ENCODE data around the gene TATDN3.

TATDN3 gene

GRCh38 chr1:212822956-212823355, 31.3 kb downstream of the TATDN3 start:
- no peak overlapping the region for H3K4me3 ChIP-seq (ENCODE audit: low read depth, low read length)
- H3K36me3 ChIP-seq (ENCODE audit: control insufficient read depth, insufficient read depth, low read length): no peaks in the 10 kb centered on the region
- no peak for TF ChIP-seq CTCF (IDR thresholded peaks at IDR 0.05)
- no peaks in the 10 kb centered on the region for H3K4me1 ChIP-seq
- H3K79me2 ChIP-seq: no peaks in the 10 kb centered on the region
- H2AFZ ChIP-seq: no peak overlapping the region
- no peak overlapping the region for H3K4me2 ChIP-seq (ENCODE audit: low read length)
- peaks cover 3% of the 10 kb centered on the region for H3K9me3 ChIP-seq (ENCODE audit: control insufficient read depth, low read length)
- no peaks in the 10 kb centered on the region for H3K27me3 ChIP-seq (ENCODE audit: control insufficient read depth, insufficient read depth, low read length)
- H3K27ac ChIP-seq: no peak overlapping the region
- no peak overlapping the region for H3K9ac ChIP-seq

GRCh38 chr1:212824201-212824600, 32.5 kb downstream of the TATDN3 start:
- H2AFZ ChIP-seq: no peak overlapping the region
- peaks cover 3% of the 10 kb centered on the region for H3K9me3 ChIP-seq (ENCODE audit: control insufficient read depth, low read length)
- no peak overlapping the region for H3K9ac ChIP-seq
- no peaks in the 10 kb centered on the region for H3K4me1 ChIP-seq
- no peak overlapping the region for H3K4me3 ChIP-seq (ENCODE audit: low read depth, low read length)
- H3K4me2 ChIP-seq (ENCODE audit: low read length): no peak overlapping the region
- no peaks in the 10 kb centered on the region for H3K36me3 ChIP-seq (ENCODE audit: control insufficient read depth, insufficient read depth, low read length)
- H3K27me3 ChIP-seq (ENCODE audit: control insufficient read depth, insufficient read depth, low read length): no peaks in the 10 kb centered on the region
- TF ChIP-seq CTCF (IDR thresholded peaks at IDR 0.05): no peak
- no peaks in the 10 kb centered on the region for H3K79me2 ChIP-seq
- H3K27ac ChIP-seq: no peak overlapping the region

DNA sequence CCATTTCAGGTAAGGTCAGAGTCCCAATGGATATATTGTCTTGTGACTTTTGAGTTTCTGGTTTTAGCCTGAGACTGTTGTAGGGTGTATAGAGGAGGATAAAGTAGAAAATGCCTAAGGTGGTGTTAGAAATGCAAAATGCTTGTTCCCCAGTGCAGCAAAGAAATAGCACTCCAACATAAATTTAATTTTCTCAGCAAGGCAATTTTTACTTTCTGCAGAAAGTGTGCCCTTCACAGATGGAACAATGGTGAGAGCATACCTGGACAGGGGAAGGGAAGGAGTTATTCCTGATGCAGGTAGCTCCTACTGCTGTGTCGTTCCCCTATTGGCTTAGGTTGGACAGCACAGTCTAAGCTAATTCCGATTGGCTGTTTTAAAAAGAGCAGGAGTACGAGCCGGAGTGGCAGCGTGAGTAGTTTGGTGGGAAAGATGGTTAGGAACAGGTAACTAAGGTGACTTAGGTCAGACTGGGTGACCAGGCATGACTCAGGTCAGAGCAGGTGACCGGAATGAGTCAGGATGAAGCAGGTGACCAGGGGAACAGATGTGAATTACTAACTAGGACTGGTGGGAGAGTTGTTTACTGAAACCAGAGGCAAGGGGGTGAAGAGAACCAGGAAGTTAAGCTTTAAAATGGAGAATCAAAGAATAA, 34.2 kb downstream of the TATDN3 start:
- Histone ChIP-seq H3K36me3 (ENCODE audit: control insufficient read depth, insufficient read depth, low read length) (no peaks in the 10 kb centered on the region), H3K27ac (no peak overlapping the region), H3K4me3 (ENCODE audit: low read depth, low read length) (no peak overlapping the region), H3K9me3 (ENCODE audit: control insufficient read depth, low read length) (peaks cover 3% of the 10 kb centered on the region), H3K4me2 (ENCODE audit: low read length) (no peak overlapping the region), H2AFZ (no peak overlapping the region), H3K9ac (no peak overlapping the region), H3K4me1 (no peaks in the 10 kb centered on the region), H3K27me3 (ENCODE audit: control insufficient read depth, insufficient read depth, low read length) (no peaks in the 10 kb centered on the region), H3K79me2 (no peaks in the 10 kb centered on the region)
- no peak for TF ChIP-seq CTCF (IDR thresholded peaks at IDR 0.05)

- H3K4me1 ChIP-seq: no peaks in the 10 kb centered on the region
- peaks cover 3% of the 10 kb centered on the region for H3K9me3 ChIP-seq (ENCODE audit: control insufficient read depth, low read length)
- no peaks in the 10 kb centered on the region for H3K79me2 ChIP-seq
- no peak overlapping the region for H2AFZ ChIP-seq
- no peaks in the 10 kb centered on the region for H3K27me3 ChIP-seq (ENCODE audit: control insufficient read depth, insufficient read depth, low read length)
- no peak overlapping the region for H3K4me3 ChIP-seq (ENCODE audit: low read depth, low read length)
- H3K4me2 ChIP-seq (ENCODE audit: low read length): no peak overlapping the region
- no peaks in the 10 kb centered on the region for H3K36me3 ChIP-seq (ENCODE audit: control insufficient read depth, insufficient read depth, low read length)
- H3K27ac ChIP-seq: no peak overlapping the region
- TF ChIP-seq CTCF (IDR thresholded peaks at IDR 0.05): no peak
- H3K9ac ChIP-seq: no peak overlapping the region
Measured at GRCh38 chr1:212827171-212827776, 35.6 kb downstream of the TATDN3 start.

- no peak for TF ChIP-seq CTCF (IDR thresholded peaks at IDR 0.05)
- Histone ChIP-seq H3K27ac (no peak overlapping the region), H3K9me3 (ENCODE audit: control insufficient read depth, low read length) (peaks cover 3% of the 10 kb centered on the region), H3K27me3 (ENCODE audit: control insufficient read depth, insufficient read depth, low read length) (no peaks in the 10 kb centered on the region), H3K36me3 (ENCODE audit: control insufficient read depth, insufficient read depth, low read length) (no peaks in the 10 kb centered on the region), H3K4me3 (ENCODE audit: low read depth, low read length) (no peak overlapping the region), H3K9ac (no peak overlapping the region), H3K4me2 (ENCODE audit: low read length) (no peak overlapping the region), H2AFZ (no peak overlapping the region), H3K79me2 (no peaks in the 10 kb centered on the region), H3K4me1 (no peaks in the 10 kb centered on the region)
Measured at GRCh38 chr1:212827831-212828278, 36.2 kb downstream of the TATDN3 start.

All from parathyroid adenoma (tissue), 2 donors.